ENCODE measurements around the gene EFNA3.

EFNA3 gene

GRCh38 chr1:155083052-155083541 is 4.5 kb downstream of the EFNA3 start:
- no peak for DNase-seq (ENCODE audit: low read depth in 1 of 2, low spot score in 1 of 2)

- DNase-seq (ENCODE audit: low read depth in 1 of 2, low spot score in 1 of 2): no peak
Observed at GRCh38 chr1:155083865-155084721, 5.5 kb downstream of the EFNA3 start.

- DNase-seq (ENCODE audit: low read depth in 1 of 2, low spot score in 1 of 2): peak; percentile 86 to 87
Observed at GRCh38 chr1:155084722-155085503, 6.3 kb downstream of the EFNA3 start.

GRCh38 chr1:155085504-155086127 is 7.0 kb downstream of the EFNA3 start:
- peak; percentile 52 to 70 for DNase-seq (ENCODE audit: low read depth in 1 of 2, low spot score in 1 of 2)

- DNase-seq (ENCODE audit: low read depth in 1 of 2, low spot score in 1 of 2): peak; percentile 68 to 73
Observed at GRCh38 chr1:155086128-155086741, 7.6 kb downstream of the EFNA3 start.

GRCh38 chr1:155086856-155087535 is 8.4 kb downstream of the EFNA3 start:
- no peak for DNase-seq (ENCODE audit: low read depth in 1 of 2, low spot score in 1 of 2)

GRCh38 chr1:155091071-155092051 is 12.7 kb downstream of the EFNA3 start:
- peak; percentile 79 to 85 for DNase-seq (ENCODE audit: low read depth in 1 of 2, low spot score in 1 of 2)

GRCh38 chr1:155092131-155092530 is 13.5 kb downstream of the EFNA3 start:
- no peak for DNase-seq (ENCODE audit: low read depth in 1 of 2, low spot score in 1 of 2)

DNA sequence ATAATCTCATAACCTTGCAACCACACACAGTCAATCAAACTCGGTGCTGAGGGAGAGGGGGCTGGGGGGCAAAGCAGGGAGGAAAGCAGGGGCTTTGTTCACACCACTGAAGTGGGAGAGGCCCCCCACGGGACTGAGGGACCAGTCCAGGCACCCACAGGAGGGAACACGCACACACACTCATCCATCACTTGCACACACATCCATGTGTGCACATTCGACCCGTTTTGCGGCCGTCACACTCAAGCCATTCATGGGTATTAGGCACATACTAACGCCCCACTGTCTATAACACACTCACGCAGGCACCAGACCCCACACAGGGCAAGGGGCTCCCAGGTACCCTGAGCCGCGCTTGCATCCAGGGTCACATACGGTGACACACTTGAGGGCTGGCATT is 14.0 kb downstream of the EFNA3 start:
- DNase-seq (ENCODE audit: low read depth in 1 of 2, low spot score in 1 of 2): no peak

GRCh38 chr1:155093911-155094621 is 15.4 kb downstream of the EFNA3 start:
- no peak for DNase-seq (ENCODE audit: low read depth in 1 of 2, low spot score in 1 of 2)

GRCh38 chr1:155094622-155094948 is 15.9 kb downstream of the EFNA3 start:
- DNase-seq (ENCODE audit: low read depth in 1 of 2, low spot score in 1 of 2): no peak

DNA sequence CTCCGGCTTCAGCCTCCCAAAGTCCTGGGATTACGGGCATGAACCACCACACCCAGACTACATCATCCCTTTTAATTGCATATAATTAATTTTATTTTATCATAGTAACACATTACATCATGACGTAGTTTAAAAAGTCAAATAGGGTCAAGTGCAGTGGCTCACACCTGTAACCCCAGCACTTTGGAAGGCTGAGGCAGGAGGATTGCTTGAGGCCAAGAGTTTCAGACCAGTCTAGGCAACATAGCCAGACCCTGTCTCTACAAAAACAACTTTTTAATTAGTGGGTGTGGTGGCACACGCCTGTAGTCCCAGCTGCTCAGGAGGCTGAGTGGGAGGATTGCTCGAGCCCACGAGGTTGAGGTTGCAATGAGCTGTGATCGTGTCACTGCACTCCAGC is 20.7 kb downstream of the EFNA3 start:
- no peak for DNase-seq (ENCODE audit: low read depth in 1 of 2, low spot score in 1 of 2)

DNA sequence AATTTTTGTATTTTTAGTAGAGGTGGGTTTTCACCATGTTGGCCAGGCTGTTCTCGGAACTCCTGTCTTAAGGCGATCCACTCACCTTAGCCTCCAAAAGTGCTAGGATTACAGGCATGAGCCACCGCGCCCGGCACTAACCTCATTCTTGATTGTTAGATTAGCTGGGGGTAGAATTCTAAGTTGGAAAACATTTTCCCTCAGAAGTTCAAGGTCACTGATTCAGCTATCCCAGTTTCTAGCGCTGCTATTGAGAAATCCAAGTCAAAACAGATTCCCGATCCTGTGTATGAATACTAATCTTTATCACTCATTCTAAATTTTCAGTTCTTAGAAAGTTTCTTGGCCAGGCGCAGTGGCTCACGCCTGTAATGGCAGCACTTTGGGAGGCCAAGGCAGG is 24.7 kb downstream of the EFNA3 start:
- DNase-seq (ENCODE audit: low read depth in 1 of 2, low spot score in 1 of 2): no peak

DNA sequence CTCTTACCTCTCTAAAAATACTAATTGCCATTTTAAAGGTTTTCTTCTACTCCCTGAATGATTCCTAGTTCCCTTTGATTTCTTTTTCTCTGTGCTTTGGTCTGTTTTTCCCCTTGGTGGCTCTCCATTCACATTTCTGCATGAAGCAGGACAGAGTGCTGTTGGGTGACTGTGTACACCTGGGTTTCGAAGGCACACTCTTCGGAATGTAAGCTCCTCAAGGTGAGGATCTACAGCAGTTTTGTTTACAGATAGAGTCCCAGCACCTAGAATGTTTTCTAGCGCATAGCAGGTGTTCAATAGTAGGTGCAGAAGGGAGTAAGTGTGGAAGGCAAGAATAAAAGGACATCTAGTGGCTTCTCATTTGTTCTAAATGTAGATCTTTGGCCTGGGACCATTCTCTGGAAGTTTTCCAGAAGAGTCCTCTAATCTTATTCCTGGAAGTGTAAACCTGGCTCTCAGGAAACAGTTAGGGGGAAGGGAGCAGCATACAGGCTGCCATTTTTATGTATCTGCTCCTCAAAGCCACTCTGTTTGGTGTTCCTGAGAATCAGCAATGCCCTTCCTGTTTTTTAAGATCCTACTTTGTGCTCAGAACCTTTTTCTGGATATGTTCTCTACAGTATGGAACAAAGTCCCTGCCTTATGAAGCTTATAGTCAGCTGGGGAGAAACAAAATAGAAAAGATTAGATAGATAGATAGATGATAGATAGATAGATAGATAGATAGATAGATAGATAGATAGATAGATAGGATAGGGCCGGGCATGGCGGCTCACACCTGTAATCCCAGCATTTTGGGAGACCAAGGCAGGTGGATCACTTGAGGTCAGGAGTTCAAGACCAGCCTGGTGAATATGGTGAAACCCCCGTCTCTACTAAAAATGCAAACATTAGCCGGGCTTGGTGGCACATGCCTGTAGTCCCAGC is 26.2 kb downstream of the EFNA3 start:
- no peak for DNase-seq (ENCODE audit: low read depth in 1 of 2, low spot score in 1 of 2)

DNA sequence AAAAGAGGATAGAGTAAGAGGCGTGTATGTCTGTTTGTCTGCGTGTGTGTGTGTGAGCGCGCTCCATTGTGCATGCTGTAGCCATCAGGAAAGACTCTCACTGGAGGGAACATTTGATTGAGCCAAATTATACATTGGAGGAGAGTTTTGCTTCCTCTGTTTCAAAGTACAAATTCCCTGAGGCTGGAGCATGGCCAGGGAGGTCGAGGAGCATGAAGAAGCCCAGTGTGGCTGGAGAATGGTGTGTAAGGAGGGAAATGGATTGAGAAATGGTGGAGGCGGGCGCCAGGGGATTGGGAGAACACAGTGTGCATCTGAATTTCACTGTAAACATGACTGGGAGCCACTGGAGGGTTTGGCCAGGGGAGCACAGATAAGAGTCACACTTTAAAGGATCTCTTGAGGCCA is 27.0 kb downstream of the EFNA3 start:
- DNase-seq (ENCODE audit: low read depth in 1 of 2, low spot score in 1 of 2): no peak

GRCh38 chr1:155106862-155107261 is 28.2 kb downstream of the EFNA3 start:
- DNase-seq (ENCODE audit: low read depth in 1 of 2, low spot score in 1 of 2): no peak

DNA sequence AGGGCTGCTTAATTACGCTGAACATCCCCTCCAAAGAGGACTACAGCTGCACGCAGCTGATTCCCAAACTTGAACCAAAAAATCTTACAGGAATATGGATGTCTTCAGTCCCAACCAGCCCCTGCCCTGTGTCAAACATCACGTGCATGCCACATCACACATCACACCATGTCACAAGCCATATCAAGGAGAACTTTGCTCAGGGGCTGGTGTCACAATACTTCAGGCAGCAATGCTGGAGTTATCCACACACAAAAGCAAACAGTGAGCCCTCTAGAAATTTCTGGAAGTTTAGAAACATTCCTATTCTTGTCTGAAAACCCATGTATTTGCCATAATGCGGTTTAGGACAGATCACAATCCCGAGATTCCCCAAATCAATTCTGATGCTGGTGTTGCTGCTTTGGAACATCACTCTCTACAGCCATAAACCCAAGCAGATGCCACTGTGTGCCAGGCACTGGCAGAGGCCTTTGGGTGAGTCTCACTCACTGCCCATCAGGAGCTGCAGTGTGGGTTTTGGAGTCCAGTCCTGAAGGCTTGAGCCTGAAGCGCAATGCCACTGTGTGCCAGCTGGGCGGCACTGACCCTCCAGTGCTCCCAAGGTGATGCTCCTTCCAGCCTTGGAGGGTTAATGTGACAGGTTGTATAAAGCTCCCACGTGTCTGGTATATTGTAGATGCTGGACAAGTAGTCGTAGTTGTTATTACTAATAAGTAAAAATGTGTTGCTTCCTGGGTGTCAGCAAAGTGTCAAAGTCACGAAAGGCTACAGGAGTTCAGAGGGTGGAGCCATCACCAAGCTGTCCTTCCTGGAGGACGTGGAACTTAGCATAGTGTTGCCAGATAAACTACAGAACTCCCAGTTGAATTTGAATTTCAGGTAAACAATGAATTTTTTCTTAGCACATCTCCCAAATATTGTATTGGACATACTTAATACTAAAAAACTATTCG is 28.9 kb downstream of the EFNA3 start:
- no peak for DNase-seq (ENCODE audit: low read depth in 1 of 2, low spot score in 1 of 2)
